ENCODE measurements around the gene RCSD1.

Gene RCSD1

GRCh38 chr1:167749741-167750140 is 119.7 kb downstream of the RCSD1 start:
- no peak for TF ChIP-seq CTCF (IDR thresholded peaks at IDR 0.05; ENCODE audit: extremely low read depth, missing control alignments)
- DNase-seq (ENCODE audit: low spot score) = no peak

GRCh38 chr1:167750641-167751040 is 120.6 kb downstream of the RCSD1 start:
- no peak for DNase-seq (ENCODE audit: low spot score)
- no peak for TF ChIP-seq CTCF (IDR thresholded peaks at IDR 0.05; ENCODE audit: extremely low read depth, missing control alignments)

- TF ChIP-seq CTCF (IDR thresholded peaks at IDR 0.05; ENCODE audit: extremely low read depth, missing control alignments) = no peak
- DNase-seq (ENCODE audit: low spot score) = no peak
Observed at GRCh38 chr1:167751676-167752075, 121.6 kb downstream of the RCSD1 start.

- TF ChIP-seq CTCF (IDR thresholded peaks at IDR 0.05; ENCODE audit: extremely low read depth, missing control alignments) = no peak
- no peak for DNase-seq (ENCODE audit: low spot score)
Observed at GRCh38 chr1:167752219-167752985, 122.4 kb downstream of the RCSD1 start.

- no peak for DNase-seq (ENCODE audit: low spot score)
- TF ChIP-seq CTCF (IDR thresholded peaks at IDR 0.05; ENCODE audit: extremely low read depth, missing control alignments) = no peak
Observed at GRCh38 chr1:167755654-167756053, 125.6 kb downstream of the RCSD1 start.

Data from GM20000 (cell line).